Nephron (organoid): ENCODE results near the gene ZNF813.

ENCODE experiments used
- H3K27ac Mint-ChIP-seq, 3 experiments: 2 replicates each; pipeline ENCODE4 v1.8.0; 2020; ENCODE audit warnings: mixed read lengths in 3 of 3, mild to moderate bottlenecking in 2 of 3, moderate library complexity in 1 of 3
- H3K27me3 Mint-ChIP-seq: 2 replicates; pipeline ENCODE4 v1.8.0; 2021; ENCODE audit warnings: low read depth, mild to moderate bottlenecking, moderate library complexity, mixed read lengths
- H3K36me3 Mint-ChIP-seq: 2 replicates; pipeline ENCODE4 v1.8.0; 2020; ENCODE audit warnings: low read depth, mixed read lengths
- H3K4me1 Mint-ChIP-seq: 2 replicates; pipeline ENCODE4 v1.8.0; 2020; ENCODE audit warnings: mixed read lengths
- H3K4me3 Mint-ChIP-seq, 3 experiments: 2 replicates each; pipeline ENCODE4 v1.8.0; 2020; ENCODE audit warnings: mild to moderate bottlenecking in 3 of 3, mixed read lengths in 3 of 3, moderate library complexity in 2 of 3
- H3K9me3 Mint-ChIP-seq: 2 replicates; pipeline ENCODE4 v1.8.0; 2020; ENCODE audit warnings: mixed read lengths
- CTCF ChIP-seq, 3 experiments: fragments of 200-600 bp; sonication (generic); IDR thresholded peaks; one replicate each; pipeline ENCODE4 v1.5.0; 2021; ENCODE audit warnings: antibody characterized with exemption in 3 of 3; ENCODE audit not compliant: unreplicated experiment in 3 of 3

ZNF813 gene

GRCh38 chr19:53531457-53531856, 63.9 kb downstream of the ZNF813 start:
- no peak overlapping the region for H3K4me3 Mint-ChIP-seq
- H3K9me3 Mint-ChIP-seq, result no peaks in the 10 kb centered on the region
- peaks cover 6% of the 10 kb centered on the region for H3K36me3 Mint-ChIP-seq
- no peaks in the 10 kb centered on the region for H3K27me3 Mint-ChIP-seq
- H3K4me1 Mint-ChIP-seq, result no peaks in the 10 kb centered on the region
- no peak for TF ChIP-seq CTCF (IDR thresholded peaks at IDR 0.05; ENCODE audit: unreplicated experiment in 3 of 3)
- H3K27ac Mint-ChIP-seq, result no peak overlapping the region

GRCh38 chr19:53532362-53532761, 64.8 kb downstream of the ZNF813 start:
- no peaks in the 10 kb centered on the region for H3K4me1 Mint-ChIP-seq
- no peak overlapping the region for H3K4me3 Mint-ChIP-seq
- H3K27me3 Mint-ChIP-seq, result no peaks in the 10 kb centered on the region
- no peaks in the 10 kb centered on the region for H3K9me3 Mint-ChIP-seq
- H3K27ac Mint-ChIP-seq, result no peak overlapping the region
- TF ChIP-seq CTCF (IDR thresholded peaks at IDR 0.05; ENCODE audit: unreplicated experiment in 3 of 3), result no peak
- peaks cover 3% of the 10 kb centered on the region for H3K36me3 Mint-ChIP-seq

GRCh38 chr19:53536225-53536548, 68.7 kb downstream of the ZNF813 start:
- H3K36me3 Mint-ChIP-seq, result peaks cover 10% of the 10 kb centered on the region
- TF ChIP-seq CTCF (IDR thresholded peaks at IDR 0.05; ENCODE audit: unreplicated experiment in 3 of 3), result no peak
- peak overlapping the region; percentile 58 to 99 (median 73) for H3K4me3 Mint-ChIP-seq
- H3K4me1 Mint-ChIP-seq, result peaks cover 3% of the 10 kb centered on the region
- no peaks in the 10 kb centered on the region for H3K9me3 Mint-ChIP-seq
- no peak overlapping the region for H3K27ac Mint-ChIP-seq
- H3K27me3 Mint-ChIP-seq, result no peaks in the 10 kb centered on the region

GRCh38 chr19:53537121-53537520, 69.6 kb downstream of the ZNF813 start:
- Mint-ChIP-seq H3K9me3 (no peaks in the 10 kb centered on the region), H3K4me3 (peak overlapping the region; percentile 95 to 99 (median 99)), H3K36me3 (peaks cover 10% of the 10 kb centered on the region), H3K27ac (peak overlapping the region in 2 of 3 experiments; percentile 93 to 95), H3K4me1 (peaks cover 3% of the 10 kb centered on the region), H3K27me3 (no peaks in the 10 kb centered on the region)
- TF ChIP-seq CTCF (IDR thresholded peaks at IDR 0.05; ENCODE audit: unreplicated experiment in 3 of 3), result no peak

- Mint-ChIP-seq H3K4me3 (peak within 1 kb of the TSS; percentile 95 to 99 (median 99)), H3K9me3 (no peaks in the 10 kb centered on the region), H3K4me1 (peaks cover 3% of the 10 kb centered on the region), H3K27ac (peak within 1 kb of the TSS; percentile 93 to 95 (median 95)), H3K27me3 (no peaks in the 10 kb centered on the region), H3K36me3 (peaks cover 13% of the 10 kb centered on the region)
- peak; percentile 29 to 39 (median 37) for TF ChIP-seq CTCF (IDR thresholded peaks at IDR 0.05; ENCODE audit: unreplicated experiment in 3 of 3)
Measured at GRCh38 chr19:53537521-53538377, 70.2 kb downstream of the ZNF813 start, which contains the start of gene ZNF331. TSS of gene ZNF331 (plus strand) at chr19:53538145. CDS start at chr19:53569377, 31,232 bp downstream.
